HG03060 (cell line): ENCODE measurements around the gene CLIC4.
"Not testable (repeated sequence)": the region's sequence is repeated elsewhere in the genome, so short reads cannot be mapped to it uniquely, and the experiment has no call there.

ENCODE experiments used
- ATAC-seq: cut with Tn5 transposase; IDR thresholded peaks from one replicate; pipeline ENCODE4 v1.9.1; 2021; ENCODE audit warnings: low read depth, moderate number of reproducible peaks; ENCODE audit not compliant: unreplicated experiment

The CLIC4 gene

GRCh38 chr1:24743404-24744211 lies 1.6 kb upstream of the CLIC4 start:
- no peak for ATAC-seq

GRCh38 chr1:24745711-24746413 lies 615 bp downstream of the CLIC4 start:
- ATAC-seq: no peak

GRCh38 chr1:24748191-24749121 lies 3.2 kb downstream of the CLIC4 start:
- no peak for ATAC-seq

- no peak for ATAC-seq
Measured at GRCh38 chr1:24749252-24749651, 4.0 kb downstream of the CLIC4 start.

GRCh38 chr1:24749886-24750285 lies 4.6 kb downstream of the CLIC4 start:
- no peak for ATAC-seq

GRCh38 chr1:24751833-24752232 lies 6.6 kb downstream of the CLIC4 start:
- no peak for ATAC-seq

GRCh38 chr1:24752305-24752704 lies 7.1 kb downstream of the CLIC4 start:
- ATAC-seq: no peak

- no peak for ATAC-seq
Measured at GRCh38 chr1:24754229-24754628, 9.0 kb downstream of the CLIC4 start.

- not testable (repeated sequence) for ATAC-seq
Measured at GRCh38 chr1:24755323-24755722, 10.1 kb downstream of the CLIC4 start.

- ATAC-seq: no peak
Measured at GRCh38 chr1:24756395-24756794, 11.1 kb downstream of the CLIC4 start.

- no peak for ATAC-seq
Measured at GRCh38 chr1:24759492-24759891, 14.2 kb downstream of the CLIC4 start.

GRCh38 chr1:24761582-24761981 lies 16.3 kb downstream of the CLIC4 start:
- no peak for ATAC-seq

GRCh38 chr1:24762133-24762676 lies 17.0 kb downstream of the CLIC4 start:
- no peak for ATAC-seq

GRCh38 chr1:24763671-24764070 lies 18.4 kb downstream of the CLIC4 start:
- no peak for ATAC-seq

GRCh38 chr1:24764439-24764838 lies 19.2 kb downstream of the CLIC4 start:
- ATAC-seq: no peak

- no peak for ATAC-seq
Measured at GRCh38 chr1:24764848-24765247, 19.6 kb downstream of the CLIC4 start.

- ATAC-seq: no peak
Measured at GRCh38 chr1:24765308-24765988, 20.2 kb downstream of the CLIC4 start.

- ATAC-seq: no peak
Measured at GRCh38 chr1:24767351-24767750, 22.1 kb downstream of the CLIC4 start.

- no peak for ATAC-seq
Measured at GRCh38 chr1:24768873-24769605, 23.8 kb downstream of the CLIC4 start.
